Smooth muscle cell (in vitro differentiated cells): Measurements from ENCODE around the gene HCN4. TPM values are rescaled to one million over a fixed set of nuclear protein-coding genes. Genes with fewer than 3 reads are reported as not detected.

Source experiments
- DNase-seq: peaks from one replicate; lab custom pipeline; 2025; ENCODE audit not compliant: unreplicated experiment; lab: John Stamatoyannopoulos, UW
- H2AFZ ChIP-seq: fragments of 200-600 bp; sonication (generic); 2 replicates; pipeline ENCODE4 v1.6.0; 2016; ENCODE audit warnings: antibody characterized with exemption, low read depth, mild to moderate bottlenecking
- H3F3A ChIP-seq: fragments of 200-600 bp; sonication (generic); 2 replicates; pipeline ENCODE4 v1.6.0; 2017; ENCODE audit warnings: antibody characterized with exemption, low read depth
- H3K27ac ChIP-seq: fragments of 200-600 bp; sonication (generic); 2 replicates; pipeline ENCODE4 v1.5.1; 2016; ENCODE audit warnings: low read depth, mild to moderate bottlenecking
- H3K27me3 ChIP-seq: fragments of 200-600 bp; sonication (generic); 2 replicates; pipeline ENCODE4 v1.6.1; 2016; ENCODE audit warnings: low read depth, mild to moderate bottlenecking
- H3K36me3 ChIP-seq: fragments of 200-600 bp; sonication (generic); 2 replicates; pipeline ENCODE4 v1.5.1; 2016; ENCODE audit warnings: low read depth
- H3K4me1 ChIP-seq: fragments of 200-600 bp; sonication (generic); 2 replicates; pipeline ENCODE4 v1.5.1; 2016; ENCODE audit warnings: low read depth
- H3K4me2 ChIP-seq: fragments of 200-600 bp; sonication (generic); 2 replicates; pipeline ENCODE4 v1.6.0; 2016; ENCODE audit warnings: mild to moderate bottlenecking
- H3K4me3 ChIP-seq: fragments of 200-600 bp; sonication (generic); 2 replicates; pipeline ENCODE4 v1.5.1; 2016; ENCODE audit warnings: mild to moderate bottlenecking
- H3K79me2 ChIP-seq: fragments of 200-600 bp; sonication (generic); 2 replicates; pipeline ENCODE4 v1.6.0; 2016; ENCODE audit warnings: low read depth, mild to moderate bottlenecking
- H3K9ac ChIP-seq: fragments of 200-600 bp; sonication (generic); 2 replicates; pipeline ENCODE4 v1.6.0; 2016; ENCODE audit warnings: low read depth
- H3K9me3 ChIP-seq: fragments of 200-600 bp; sonication (generic); replicated peaks from 2 replicates; pipeline ENCODE4 v1.5.1; 2016; ENCODE audit warnings: low read depth
- H4K20me1 ChIP-seq: fragments of 200-600 bp; sonication (generic); 2 replicates; pipeline ENCODE4 v1.6.0; 2016; ENCODE audit warnings: low read depth
- CTCF ChIP-seq: fragments of 200-600 bp; sonication (generic); IDR thresholded peaks from 2 replicates; pipeline ENCODE4 v1.5.1; 2017; ENCODE audit warnings: borderline replicate concordance, mild to moderate bottlenecking, antibody characterized with exemption; ENCODE audit not compliant: insufficient read depth, poor library complexity, severe bottlenecking
- WGBS: methylation state at CpG from one replicate; pipeline ENCODE4 v1.1.7; 2016; ENCODE audit warnings: low lambda C conversion rate; 5-methylcytosine and 5-hydroxymethylcytosine counted together
- polyA plus RNA-seq: library from polyadenylated mRNA; unstranded; fragments of >200 nt; fragmentation: Nextera tagmentation; extraction: Ambion mirVana; gene quantifications from 2 replicates; pipeline ENCODE4 v1.2.1, GENCODE V29; 2016
- total RNA-seq: library from RNA; depleted of rRNA; stranded (reverse); fragments of >200 nt; gene quantifications from 2 replicates; pipeline ENCODE4 v1.2.3, GENCODE V29; 2014

Gene HCN4
- total and polyA plus RNA-seq, 2 experiments from 2014 or later = 0.07 TPM; not detected in 1

- TF ChIP-seq CTCF = no peak
- Histone ChIP-seq H3K79me2 (no peaks in the 10 kb centered on the region), H3K4me1 (no peaks in the 10 kb centered on the region), H3K27me3 (peaks cover 7% of the 10 kb centered on the region), H3K4me2 (no peak overlapping the region), H4K20me1 (no peaks in the 10 kb centered on the region), H2AFZ (no peak overlapping the region), H3K4me3 (no peak overlapping the region), H3K36me3 (no peaks in the 10 kb centered on the region), H3K27ac (no peak overlapping the region), H3F3A (no peaks in the 10 kb centered on the region), H3K9me3 (no peaks in the 10 kb centered on the region), H3K9ac (no peak overlapping the region)
- no peak for DNase-seq
Measured at GRCh38 chr15:73394782-73395181, 26.0 kb upstream of the HCN4 start.

- no peak for TF ChIP-seq CTCF
- WGBS = 82% methylated on average over 2 of the region's 2 CpGs
Measured at GRCh38 chr15:73393336-73393735, 24.6 kb upstream of the HCN4 start.

GRCh38 chr15:73392025-73392424 is 23.3 kb upstream of the HCN4 start:
- no peak for DNase-seq
- Histone ChIP-seq H3K79me2 (no peaks in the 10 kb centered on the region), H3K9ac (no peak overlapping the region), H3K27me3 (peaks cover 7% of the 10 kb centered on the region), H3K4me3 (no peak overlapping the region), H3F3A (peaks cover 11% of the 10 kb centered on the region), H3K4me2 (no peak overlapping the region), H3K27ac (no peak overlapping the region), H4K20me1 (no peaks in the 10 kb centered on the region), H3K9me3 (no peaks in the 10 kb centered on the region), H3K36me3 (no peaks in the 10 kb centered on the region), H3K4me1 (peaks cover 5% of the 10 kb centered on the region), H2AFZ (no peak overlapping the region)
- 81% methylated on average over 2 of the region's 2 CpGs for WGBS
- TF ChIP-seq CTCF = no peak

More at GRCh38 chr15:73393336-73393735, 24.6 kb upstream of the HCN4 start:
- H3F3A ChIP-seq = peaks cover 5% of the 10 kb centered on the region
- H3K4me3 ChIP-seq = no peak overlapping the region
- no peak overlapping the region for H3K27ac ChIP-seq
- H3K4me1 ChIP-seq = peaks cover 2% of the 10 kb centered on the region
- no peak overlapping the region for H3K9ac ChIP-seq
- H3K36me3 ChIP-seq = no peaks in the 10 kb centered on the region
- no peaks in the 10 kb centered on the region for H3K79me2 ChIP-seq
- H3K9me3 ChIP-seq = no peaks in the 10 kb centered on the region
- H2AFZ ChIP-seq = no peak overlapping the region
- DNase-seq = no peak
- no peaks in the 10 kb centered on the region for H4K20me1 ChIP-seq
- peaks cover 7% of the 10 kb centered on the region for H3K27me3 ChIP-seq
- H3K4me2 ChIP-seq = no peak overlapping the region

- DNase-seq = no peak
- no peak for TF ChIP-seq CTCF
- Histone ChIP-seq H3K9ac (no peak overlapping the region), H2AFZ (no peak overlapping the region), H3K9me3 (no peaks in the 10 kb centered on the region), H3K27ac (no peak overlapping the region), H3K79me2 (no peaks in the 10 kb centered on the region), H3F3A (peaks cover 11% of the 10 kb centered on the region), H3K4me1 (peaks cover 5% of the 10 kb centered on the region), H3K36me3 (no peaks in the 10 kb centered on the region), H4K20me1 (no peaks in the 10 kb centered on the region), H3K27me3 (peaks cover 7% of the 10 kb centered on the region), H3K4me2 (no peak overlapping the region), H3K4me3 (no peak overlapping the region)
- 83% methylated on average over 7 of the region's 7 CpGs for WGBS
Measured at GRCh38 chr15:73391128-73391872, 22.5 kb upstream of the HCN4 start.
